Stimulated activated CD8-positive, alpha-beta memory T cell treated with anti-CD3 and anti-CD28 coated beads, Interleukin-7, amount 100 ng/mL, for 24 hours (primary cell): Measurements from ENCODE around the gene BTF3L4.
"Not testable (repeated sequence)": the region's sequence is repeated elsewhere in the genome, so short reads cannot be mapped to it uniquely, and the experiment has no call there.

Experiments used
- DNase-seq: peaks from one replicate; pipeline ENCODE4 v3.0.0-alpha.2; 2020; ENCODE audit warnings: low read depth

The BTF3L4 gene

GRCh38 chr1:52056163-52056936 is at the start of gene BTF3L4:
TSS of gene BTF3L4 (plus strand) at chr1:52056295. CDS start at chr1:52059848, 3,553 bp downstream.
- peak; percentile 82 for DNase-seq

- no peak for DNase-seq
Observed at GRCh38 chr1:52007215-52008002, 48.7 kb upstream of the BTF3L4 start.

- no peak for DNase-seq
Observed at GRCh38 chr1:52008071-52008809, 47.9 kb upstream of the BTF3L4 start.

GRCh38 chr1:52022133-52022532 is 34.0 kb upstream of the BTF3L4 start:
- DNase-seq, result no peak

- no peak for DNase-seq
Observed at GRCh38 chr1:52026278-52026677, 29.8 kb upstream of the BTF3L4 start.

GRCh38 chr1:52028328-52028727 is 27.8 kb upstream of the BTF3L4 start:
- no peak for DNase-seq

GRCh38 chr1:52028839-52029238 is 27.3 kb upstream of the BTF3L4 start:
- not testable (repeated sequence) for DNase-seq

GRCh38 chr1:52032124-52032784 is 23.8 kb upstream of the BTF3L4 start:
- no peak for DNase-seq

GRCh38 chr1:52032785-52033131 is 23.3 kb upstream of the BTF3L4 start:
- DNase-seq, result no peak

GRCh38 chr1:52033190-52034049 is 22.7 kb upstream of the BTF3L4 start, which contains the start of gene KTI12:
TSS of gene KTI12 (minus strand) at chr1:52033810. CDS start at chr1:52033761, 49 bp downstream.
- DNase-seq, result peak; percentile 65

- DNase-seq, result no peak
Observed at GRCh38 chr1:52034050-52034384, 22.1 kb upstream of the BTF3L4 start.

- DNase-seq, result no peak
Observed at GRCh38 chr1:52037402-52037814, 18.7 kb upstream of the BTF3L4 start.

GRCh38 chr1:52037909-52038308 is 18.2 kb upstream of the BTF3L4 start:
- DNase-seq, result no peak

GRCh38 chr1:52041551-52042185 is 14.4 kb upstream of the BTF3L4 start:
- DNase-seq, result no peak

- DNase-seq, result no peak
Observed at GRCh38 chr1:52045236-52045635, 10.9 kb upstream of the BTF3L4 start.

- DNase-seq, result not testable (repeated sequence)
Observed at GRCh38 chr1:52045666-52046195, 10.4 kb upstream of the BTF3L4 start.

- not testable (repeated sequence) for DNase-seq
Observed at GRCh38 chr1:52049337-52049736, 6.8 kb upstream of the BTF3L4 start.

- DNase-seq, result no peak
Observed at GRCh38 chr1:52053862-52054261, 2.2 kb upstream of the BTF3L4 start.

- DNase-seq, result no peak
Observed at GRCh38 chr1:52054496-52055065, 1.5 kb upstream of the BTF3L4 start.
